Liver (tissue), 9 donors: Measurements from ENCODE around the gene TP73. TPM values are rescaled to one million over a fixed set of nuclear protein-coding genes. Genes with fewer than 3 reads are reported as not detected.
A peak's percentile ranks its signal among the peaks of the same experiment; 100 is the strongest.

ENCODE experiments used
- DNase-seq: peaks from one replicate; pipeline ENCODE4 v3.0.0-alpha.2; 2017; ENCODE audit warnings: low spot score
- H3K27ac ChIP-seq, 2 donors: one replicate each; pipeline ENCODE4 v1.7.0; 2013; ENCODE audit warnings: inconsistent platforms in 2 of 2, low read length in 2 of 2, control low read depth in 1 of 2, low read depth in 1 of 2, mild to moderate bottlenecking in 1 of 2
- H3K27me3 ChIP-seq, 4 donors: one replicate each; pipeline versions ENCODE4 v1.6.1 to v1.7.0; 2013; ENCODE audit warnings: low read length in 3 of 4, inconsistent platforms in 1 of 4, mild to moderate bottlenecking in 1 of 4, moderate library complexity in 1 of 4; ENCODE audit not compliant: control insufficient read depth in 4 of 4, insufficient read depth in 4 of 4
- H3K36me3 ChIP-seq, 4 donors: one replicate each; pipeline versions ENCODE4 v1.6.1 to v1.7.0; 2013; ENCODE audit warnings: low read length in 3 of 4, mild to moderate bottlenecking in 3 of 4, low read depth in 1 of 4, moderate library complexity in 1 of 4; ENCODE audit not compliant: control insufficient read depth in 4 of 4, insufficient read depth in 3 of 4
- H3K4me1 ChIP-seq, 4 donors: one replicate each; pipeline versions ENCODE4 v1.6.1 to v1.7.0; 2013; ENCODE audit warnings: low read length in 3 of 4, mild to moderate bottlenecking in 3 of 4, moderate library complexity in 1 of 4; ENCODE audit not compliant: control insufficient read depth in 4 of 4, insufficient read depth in 4 of 4
- H3K4me3 ChIP-seq, 3 donors: one replicate each; pipeline versions ENCODE4 v1.6.1 to v1.7.0; 2013; ENCODE audit warnings: low read length in 3 of 3, control low read depth in 1 of 3, low read depth in 1 of 3, mild to moderate bottlenecking in 1 of 3
- H3K9ac ChIP-seq, 2 donors: one replicate each; pipeline ENCODE4 v1.7.0; 2013; ENCODE audit warnings: low read length in 2 of 2, mild to moderate bottlenecking in 2 of 2, moderate library complexity in 2 of 2, control low read depth in 1 of 2, low read depth in 1 of 2
- H3K9me3 ChIP-seq, 4 donors: one replicate each; pipeline versions ENCODE4 v1.6.1 to v1.7.0; 2013; ENCODE audit warnings: low read length in 3 of 4; ENCODE audit not compliant: control insufficient read depth in 4 of 4
- EGR1 ChIP-seq, 2 donors: IDR thresholded peaks; 2 replicates each; pipeline ENCODE4 v1.6.1; 2016 to 2018; ENCODE audit warnings: antibody characterized with exemption in 2 of 2, low read depth in 2 of 2
- FOXA1 ChIP-seq: IDR thresholded peaks from 2 replicates; pipeline ENCODE4 v1.6.1; 2016; ENCODE audit warnings: antibody characterized with exemption
- FOXA2 ChIP-seq: IDR thresholded peaks from 2 replicates; pipeline ENCODE4 v1.6.1; 2016; ENCODE audit warnings: antibody characterized with exemption
- GABPA ChIP-seq, 2 donors: IDR thresholded peaks in 1 of 2; conservative IDR thresholded peaks in 1 of 2; 2 replicates each; pipeline ENCODE4 v1.6.1; 2016; ENCODE audit warnings: antibody characterized with exemption in 2 of 2, mild to moderate bottlenecking in 1 of 2, moderate library complexity in 1 of 2
- HNF4A ChIP-seq, 2 donors: conservative IDR thresholded peaks; 2 replicates each; pipeline ENCODE4 v1.6.1; 2016; ENCODE audit warnings: antibody characterized with exemption in 2 of 2, mild to moderate bottlenecking in 2 of 2
- HNF4G ChIP-seq: IDR thresholded peaks from 2 replicates; pipeline ENCODE4 v1.6.1; 2016; ENCODE audit warnings: antibody characterized with exemption
- JUND ChIP-seq, 2 donors: IDR thresholded peaks; 2 replicates each; pipeline ENCODE4 v1.6.1; 2016; ENCODE audit warnings: antibody characterized with exemption in 2 of 2
- NR2F2 ChIP-seq: IDR thresholded peaks from 2 replicates; pipeline ENCODE4 v1.6.1; 2016; ENCODE audit warnings: antibody characterized with exemption
- RAD21 ChIP-seq, 2 donors: IDR thresholded peaks; 2 replicates each; pipeline ENCODE4 v1.6.1; 2016; ENCODE audit warnings: antibody characterized with exemption in 2 of 2, mild to moderate bottlenecking in 2 of 2
- RXRA ChIP-seq, 2 donors: IDR thresholded peaks; 2 replicates each; pipeline ENCODE4 v1.6.1; 2017 to 2018; ENCODE audit warnings: antibody characterized with exemption in 2 of 2, mild to moderate bottlenecking in 1 of 2
- SP1 ChIP-seq: IDR thresholded peaks from 2 replicates; pipeline ENCODE4 v1.6.1; 2018; ENCODE audit warnings: antibody characterized with exemption, mild to moderate bottlenecking
- whole genome bisulfite sequencing: extraction: QIAGEN DNeasy Blood & Tissue Kit; methylation state at CpG from one replicate; pipeline ENCODE4 v1.1.7; 2013; 5-methylcytosine and 5-hydroxymethylcytosine counted together
- polyA plus RNA-seq, 2 donors: library from polyadenylated mRNA; stranded (reverse) in 1 of 2; unstranded in 1 of 2; fragments of 200-250 nt in 1 of 2; fragments of >200 nt in 1 of 2; fragmentation: Nextera tagmentation in 1 of 2; extraction: Ambion mirVana in 1 of 2; gene quantifications; one replicate each; pipeline versions ENCODE4 v1.2.1 to v1.2.3, GENCODE V29; 2013 to 2015
- total RNA-seq, 2 donors: library from RNA; depleted of rRNA; stranded (reverse); fragments of >200 nt; gene quantifications; one replicate each; pipeline ENCODE4 v1.2.3, GENCODE V29; 2014
- TF ChIP-seq, protein P1 (sequence below): IDR thresholded peaks from 2 replicates; pipeline ENCODE4 v1.6.1; 2016; ENCODE audit warnings: antibody characterized with exemption
- TF ChIP-seq, protein P2 (sequence below): IDR thresholded peaks from 2 replicates; pipeline ENCODE4 v1.6.1; 2016; ENCODE audit warnings: antibody characterized with exemption
- TF ChIP-seq, protein P3 (sequence below): IDR thresholded peaks from 2 replicates; pipeline ENCODE4 v1.6.1; 2016; ENCODE audit warnings: antibody characterized with exemption
- donor health status: healthy.
- donor health status: healthy.
- donor health status: healthy.
- donor health status: healthy.
- donor health status: healthy.

TP73 gene
- total and polyA plus RNA-seq, 4 donors: 0.08 to 0.29 (median 0.18) TPM

DNA sequence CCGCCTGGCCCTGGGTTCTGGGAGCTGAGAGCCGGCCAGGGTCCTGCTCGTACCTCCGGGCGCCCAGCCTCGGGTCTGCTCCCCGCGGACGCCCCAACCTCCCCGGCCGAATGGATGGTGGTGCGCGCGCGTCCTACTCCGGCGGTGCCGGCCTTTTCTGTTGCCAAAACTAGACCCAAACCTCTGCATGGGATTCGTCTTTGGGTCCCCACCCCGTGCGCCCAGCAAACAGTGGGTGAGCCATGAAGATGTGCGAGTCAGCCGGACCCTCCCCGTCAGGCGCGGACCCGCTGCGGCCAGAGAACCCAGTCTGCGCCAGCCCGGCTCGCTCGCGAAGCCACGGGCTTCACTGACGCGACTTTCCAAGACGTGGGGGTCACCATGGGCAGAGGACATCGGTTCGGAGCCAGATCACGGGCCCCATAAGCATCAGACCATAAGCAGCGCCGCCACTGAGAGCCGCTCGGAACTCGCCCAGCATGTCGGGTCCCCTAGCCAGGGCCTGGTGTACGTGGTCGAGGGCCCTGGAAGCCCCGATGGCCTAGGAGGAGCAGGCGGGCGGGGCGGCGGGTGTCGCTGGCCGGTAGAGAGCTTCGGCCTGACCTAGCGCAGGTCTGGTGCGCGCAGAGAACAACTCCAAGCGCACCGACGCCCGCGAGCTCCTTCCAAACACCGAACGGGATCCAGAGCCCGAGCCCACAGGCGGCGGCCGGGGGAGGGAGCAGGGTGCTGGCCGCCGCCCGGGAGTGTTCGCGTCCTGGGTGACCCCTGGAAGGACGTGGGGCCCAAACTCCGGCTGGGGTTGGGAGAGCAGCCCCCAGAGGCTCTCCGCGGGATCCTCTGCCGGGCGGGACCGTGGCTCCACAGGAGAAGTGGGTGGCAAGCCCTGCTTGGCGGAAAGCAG lies 1.0 kb upstream of the TP73 start:
- DNase-seq: no peak
- no peak for TF ChIP-seq EGR1 (IDR thresholded peaks at IDR 0.05; ENCODE audit: low read depth in 2 of 2)
- no peak for TF ChIP-seq RAD21 (IDR thresholded peaks at IDR 0.05)
- TF ChIP-seq NR2F2: no peak
- TF ChIP-seq, protein P1, sequence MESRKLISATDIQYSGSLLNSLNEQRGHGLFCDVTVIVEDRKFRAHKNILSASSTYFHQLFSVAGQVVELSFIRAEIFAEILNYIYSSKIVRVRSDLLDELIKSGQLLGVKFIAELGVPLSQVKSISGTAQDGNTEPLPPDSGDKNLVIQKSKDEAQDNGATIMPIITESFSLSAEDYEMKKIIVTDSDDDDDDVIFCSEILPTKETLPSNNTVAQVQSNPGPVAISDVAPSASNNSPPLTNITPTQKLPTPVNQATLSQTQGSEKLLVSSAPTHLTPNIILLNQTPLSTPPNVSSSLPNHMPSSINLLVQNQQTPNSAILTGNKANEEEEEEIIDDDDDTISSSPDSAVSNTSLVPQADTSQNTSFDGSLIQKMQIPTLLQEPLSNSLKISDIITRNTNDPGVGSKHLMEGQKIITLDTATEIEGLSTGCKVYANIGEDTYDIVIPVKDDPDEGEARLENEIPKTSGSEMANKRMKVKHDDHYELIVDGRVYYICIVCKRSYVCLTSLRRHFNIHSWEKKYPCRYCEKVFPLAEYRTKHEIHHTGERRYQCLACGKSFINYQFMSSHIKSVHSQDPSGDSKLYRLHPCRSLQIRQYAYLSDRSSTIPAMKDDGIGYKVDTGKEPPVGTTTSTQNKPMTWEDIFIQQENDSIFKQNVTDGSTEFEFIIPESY: no peak
- TF ChIP-seq HNF4G: no peak
- TF ChIP-seq HNF4A (conservative IDR thresholded peaks at IDR 0.05): no peak
- TF ChIP-seq RXRA (IDR thresholded peaks at IDR 0.05): no peak
- TF ChIP-seq, protein P2, sequence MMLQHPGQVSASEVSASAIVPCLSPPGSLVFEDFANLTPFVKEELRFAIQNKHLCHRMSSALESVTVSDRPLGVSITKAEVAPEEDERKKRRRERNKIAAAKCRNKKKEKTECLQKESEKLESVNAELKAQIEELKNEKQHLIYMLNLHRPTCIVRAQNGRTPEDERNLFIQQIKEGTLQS: no peak
- no peak for TF ChIP-seq FOXA1
- TF ChIP-seq, protein P3, sequence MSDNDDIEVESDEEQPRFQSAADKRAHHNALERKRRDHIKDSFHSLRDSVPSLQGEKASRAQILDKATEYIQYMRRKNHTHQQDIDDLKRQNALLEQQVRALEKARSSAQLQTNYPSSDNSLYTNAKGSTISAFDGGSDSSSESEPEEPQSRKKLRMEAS: no peak
- no peak for TF ChIP-seq GABPA (IDR thresholded peaks at IDR 0.05 in 1 of 2, conservative IDR thresholded peaks at IDR 0.05 in 1 of 2)
- TF ChIP-seq JUND (IDR thresholded peaks at IDR 0.05): no peak
- TF ChIP-seq SP1: no peak
- no peak for TF ChIP-seq FOXA2
- H3K36me3 ChIP-seq: peaks cover 2 to 11% (median 5%) of the 10 kb centered on the region in 4 donors
- H3K27me3 ChIP-seq: peaks cover 0 to 12% (median 6%) of the 10 kb centered on the region in 4 donors
- no peaks in the 10 kb centered on the region for H3K9me3 ChIP-seq
- H3K4me3 ChIP-seq: peak overlapping the region in 1 of 3 donors; percentile 59
- WGBS: 9% methylated on average over 83 of the region's 83 CpGs
- H3K4me1 ChIP-seq: peaks cover 20 to 27% (median 23%) of the 10 kb centered on the region in 4 donors
- no peak overlapping the region for H3K9ac ChIP-seq
- H3K27ac ChIP-seq: no peak overlapping the region

DNA sequence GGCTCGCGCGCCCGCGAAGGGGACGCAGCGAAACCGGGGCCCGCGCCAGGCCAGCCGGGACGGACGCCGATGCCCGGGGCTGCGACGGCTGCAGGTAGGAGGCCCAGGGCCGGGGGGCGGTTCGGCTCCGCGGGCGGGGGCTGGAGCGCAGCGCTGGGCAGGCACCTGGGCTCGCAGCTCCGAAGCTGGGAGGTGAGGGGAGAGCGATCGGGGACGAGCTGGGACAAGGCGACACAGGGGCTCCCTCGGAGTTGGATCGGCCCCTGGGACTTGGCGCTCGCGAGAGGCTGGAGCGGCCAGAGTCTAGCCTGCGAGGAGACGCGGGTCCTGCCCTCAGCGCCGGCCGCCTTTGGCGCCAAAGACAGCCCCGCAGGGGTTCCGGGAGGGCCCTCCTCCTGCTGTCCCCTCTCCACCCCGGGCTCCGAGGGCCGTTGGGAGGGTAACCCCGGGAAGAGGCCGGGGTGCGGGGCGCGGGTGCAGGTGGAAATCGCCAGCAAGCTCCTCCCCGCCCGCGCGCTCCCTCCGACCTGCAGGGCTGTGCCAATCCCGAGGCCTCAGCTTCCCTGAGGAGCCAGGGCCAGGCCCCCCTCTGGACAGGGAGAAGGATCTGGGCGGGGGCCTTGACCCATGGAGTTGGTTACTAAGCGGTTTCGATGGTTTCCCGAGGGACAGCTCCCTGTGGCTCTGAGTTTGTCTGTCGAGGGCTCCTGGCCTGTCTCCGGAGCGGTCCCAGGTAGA lies 401 bp downstream of the TP73 start:
- Histone ChIP-seq H3K4me3 (peak overlapping the region in 2 of 3 donors; percentile 14 to 59), H3K27me3 (peaks cover 0 to 12% (median 6%) of the 10 kb centered on the region in 4 donors), H3K27ac (no peak overlapping the region), H3K4me1 (peaks cover 20 to 27% (median 23%) of the 10 kb centered on the region in 4 donors), H3K9me3 (no peaks in the 10 kb centered on the region), H3K36me3 (no peaks in the 10 kb centered on the region), H3K9ac (no peak overlapping the region)
- TF ChIP-seq HNF4A (conservative IDR thresholded peaks at IDR 0.05): no peak
- TF ChIP-seq GABPA (IDR thresholded peaks at IDR 0.05 in 1 of 2, conservative IDR thresholded peaks at IDR 0.05 in 1 of 2): no peak
- no peak for DNase-seq
- WGBS: 4% methylated on average over 68 of the region's 68 CpGs

DNA sequence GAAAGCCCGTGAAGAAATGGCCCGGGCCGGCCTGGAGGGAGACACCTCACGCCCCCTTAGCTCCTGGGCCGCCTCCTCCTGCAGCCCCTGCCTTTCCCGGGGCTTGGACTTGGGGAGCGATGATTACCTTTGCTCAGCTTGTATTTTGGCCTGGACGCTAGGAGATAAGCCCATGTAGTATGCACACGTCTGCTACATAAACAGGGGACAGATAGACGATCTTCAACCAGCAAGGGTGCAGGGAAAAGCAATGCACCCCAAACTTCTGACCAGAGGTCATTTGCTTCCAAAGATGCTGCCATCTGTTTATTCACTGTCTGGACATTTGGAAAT lies 936 bp downstream of the TP73 start:
- TF ChIP-seq GABPA (IDR thresholded peaks at IDR 0.05 in 1 of 2, conservative IDR thresholded peaks at IDR 0.05 in 1 of 2) (no peak), JUND (IDR thresholded peaks at IDR 0.05) (no peak), HNF4A (conservative IDR thresholded peaks at IDR 0.05) (no peak), RAD21 (IDR thresholded peaks at IDR 0.05) (no peak)
- H3K4me1 ChIP-seq: peaks cover 20 to 27% (median 23%) of the 10 kb centered on the region in 4 donors
- no peak for DNase-seq
- peaks cover 0 to 12% (median 6%) of the 10 kb centered on the region in 4 donors for H3K27me3 ChIP-seq
- no peak overlapping the region for H3K4me3 ChIP-seq
- no peak overlapping the region for H3K27ac ChIP-seq
- WGBS: 24% methylated on average over 10 of the region's 10 CpGs
- no peaks in the 10 kb centered on the region for H3K9me3 ChIP-seq
- no peak overlapping the region for H3K9ac ChIP-seq
- no peaks in the 10 kb centered on the region for H3K36me3 ChIP-seq
